Skeletal muscle satellite cell (primary cell): ENCODE results near the gene B4GALNT3.

ENCODE experiments used
- H3K27me3 ChIP-seq: 2 replicates; pipeline ENCODE4 v1.7.0; 2013; ENCODE audit warnings: low read length; ENCODE audit not compliant: control insufficient read depth, insufficient read depth
- H3K36me3 ChIP-seq: 2 replicates; pipeline ENCODE4 v1.7.0; 2013; ENCODE audit warnings: mild to moderate bottlenecking, control low read depth, low read length; ENCODE audit not compliant: insufficient read depth
- H3K4me1 ChIP-seq: 2 replicates; pipeline ENCODE4 v1.7.0; 2013; ENCODE audit warnings: low read length; ENCODE audit not compliant: control insufficient read depth, insufficient read depth
- H3K4me2 ChIP-seq: 2 replicates; pipeline ENCODE4 v1.7.0; 2013; ENCODE audit warnings: mild to moderate bottlenecking, low read length
- H3K4me3 ChIP-seq: 2 replicates; pipeline ENCODE4 v1.7.0; 2013; ENCODE audit warnings: low read length
- H3K9ac ChIP-seq: 2 replicates; pipeline ENCODE4 v1.7.0; 2013; ENCODE audit warnings: mild to moderate bottlenecking, low read depth, low read length, moderate library complexity
- H3K9me3 ChIP-seq: replicated peaks from 2 replicates; pipeline ENCODE4 v1.7.0; 2013; ENCODE audit warnings: mild to moderate bottlenecking, control low read depth, low read length

Gene B4GALNT3

DNA sequence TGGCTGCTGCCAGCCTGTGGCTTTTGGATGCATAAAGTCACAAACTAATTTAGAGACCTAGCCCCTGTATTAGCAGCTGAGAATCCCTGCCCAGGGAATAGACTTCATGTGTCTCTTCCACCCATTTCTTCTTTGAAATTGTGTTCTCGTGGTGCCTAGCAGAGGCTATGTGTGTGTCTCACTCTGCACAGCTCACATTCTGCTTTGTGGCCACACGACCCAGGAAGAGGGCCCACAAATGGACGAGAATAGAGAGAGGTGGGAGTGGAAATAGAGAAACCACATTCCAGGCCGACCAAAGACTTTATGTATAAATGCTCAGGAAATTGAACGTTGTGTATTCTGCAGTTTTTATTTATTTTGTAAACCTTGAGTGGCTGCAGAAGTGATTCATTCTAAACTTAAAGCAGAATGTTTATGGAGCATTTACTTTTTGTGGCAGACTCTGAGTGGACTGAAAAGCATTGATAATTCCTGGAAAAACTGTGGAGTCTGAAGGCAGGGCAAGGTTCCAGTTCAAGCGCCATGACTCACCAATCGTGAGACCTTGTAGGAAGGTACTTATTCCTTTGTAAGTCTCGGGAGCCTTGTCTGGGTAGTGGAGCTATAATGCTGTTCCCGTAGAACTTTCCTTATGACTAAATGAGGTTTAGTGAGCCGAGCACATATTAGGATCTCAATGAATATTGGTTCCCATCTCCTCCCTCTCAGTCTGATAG, 9.1 kb downstream of the B4GALNT3 start:
- Histone ChIP-seq H3K4me1 (peaks cover 6% of the 10 kb centered on the region), H3K36me3 (no peaks in the 10 kb centered on the region), H3K4me2 (no peak overlapping the region), H3K9ac (no peak overlapping the region), H3K27me3 (peaks cover 50% of the 10 kb centered on the region), H3K9me3 (no peaks in the 10 kb centered on the region), H3K4me3 (no peak overlapping the region)

DNA sequence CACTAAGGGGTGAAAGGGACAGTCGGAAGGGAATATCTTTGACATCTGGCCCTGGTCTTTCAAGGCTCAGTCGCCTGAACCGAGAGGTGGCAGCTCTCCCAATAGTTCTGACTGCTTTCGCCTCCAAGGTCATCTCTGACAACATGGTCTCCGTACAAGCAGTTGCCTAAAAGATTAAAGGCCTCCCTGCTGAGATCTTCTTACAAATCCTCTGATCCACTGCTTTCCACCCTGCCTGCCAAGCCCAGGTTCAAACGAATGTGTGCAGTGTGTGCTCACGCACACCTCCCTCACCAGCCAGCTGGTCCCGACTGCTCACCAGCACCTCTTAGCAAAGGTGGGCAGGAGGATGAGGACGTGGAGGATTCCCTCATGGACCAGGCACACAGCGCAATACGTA, 10.4 kb downstream of the B4GALNT3 start:
- Histone ChIP-seq H3K27me3 (peaks cover 44% of the 10 kb centered on the region), H3K4me3 (no peak overlapping the region), H3K9me3 (no peaks in the 10 kb centered on the region), H3K36me3 (no peaks in the 10 kb centered on the region), H3K4me2 (no peak overlapping the region), H3K4me1 (peaks cover 7% of the 10 kb centered on the region), H3K9ac (no peak overlapping the region)

DNA sequence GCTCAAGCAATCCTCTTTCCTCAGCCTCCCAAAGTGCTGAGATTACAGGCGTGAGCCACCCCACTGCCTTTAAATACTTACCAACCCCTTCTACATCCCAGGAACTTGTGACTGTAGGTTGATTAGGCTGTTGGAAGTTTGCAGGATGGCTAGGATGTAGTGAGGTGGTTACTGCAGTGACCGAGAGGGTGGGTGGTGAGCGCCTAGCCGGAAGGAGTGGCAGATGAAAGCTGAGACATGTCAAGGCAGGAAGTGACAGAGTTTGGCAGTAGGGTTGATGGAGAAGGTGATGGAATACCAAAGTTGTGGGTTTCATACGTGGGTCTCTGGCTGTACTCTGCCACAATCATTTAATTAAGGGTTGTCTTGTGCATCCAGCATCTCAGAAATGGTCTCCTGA, 13.5 kb downstream of the B4GALNT3 start:
- H3K36me3 ChIP-seq, result no peaks in the 10 kb centered on the region
- peaks cover 50% of the 10 kb centered on the region for H3K27me3 ChIP-seq
- no peaks in the 10 kb centered on the region for H3K9me3 ChIP-seq
- no peak overlapping the region for H3K9ac ChIP-seq
- peaks cover 7% of the 10 kb centered on the region for H3K4me1 ChIP-seq
- no peak overlapping the region for H3K4me2 ChIP-seq
- no peak overlapping the region for H3K4me3 ChIP-seq

GRCh38 chr12:473863-474577, 14.3 kb downstream of the B4GALNT3 start:
- Histone ChIP-seq H3K4me3 (no peak overlapping the region), H3K27me3 (peaks cover 49% of the 10 kb centered on the region), H3K4me1 (peaks cover 7% of the 10 kb centered on the region), H3K9me3 (no peaks in the 10 kb centered on the region), H3K4me2 (no peak overlapping the region), H3K9ac (no peak overlapping the region), H3K36me3 (no peaks in the 10 kb centered on the region)

DNA sequence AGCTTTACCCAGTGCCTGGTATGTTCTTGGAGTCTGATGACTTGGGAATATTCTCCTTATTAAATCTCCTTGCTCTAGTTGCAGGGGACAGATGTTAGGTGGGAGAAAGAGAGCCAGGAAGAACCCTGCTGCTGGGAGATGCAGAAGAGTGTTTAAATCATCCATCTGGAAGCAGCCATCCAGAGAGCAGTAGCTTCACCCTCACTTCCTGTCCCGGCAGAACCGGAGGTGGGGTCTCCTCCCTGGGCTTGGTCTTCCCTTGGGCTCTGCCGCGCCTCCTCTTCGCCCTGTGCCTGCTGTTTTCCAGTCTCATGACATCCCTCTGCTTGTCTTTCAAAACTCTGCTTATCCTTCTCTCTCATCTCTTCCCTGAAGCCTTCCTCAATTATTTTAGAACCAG, 15.5 kb downstream of the B4GALNT3 start:
- Histone ChIP-seq H3K9me3 (no peaks in the 10 kb centered on the region), H3K36me3 (no peaks in the 10 kb centered on the region), H3K27me3 (peaks cover 50% of the 10 kb centered on the region), H3K4me2 (no peak overlapping the region), H3K4me3 (no peak overlapping the region), H3K4me1 (peaks cover 8% of the 10 kb centered on the region), H3K9ac (no peak overlapping the region)

DNA sequence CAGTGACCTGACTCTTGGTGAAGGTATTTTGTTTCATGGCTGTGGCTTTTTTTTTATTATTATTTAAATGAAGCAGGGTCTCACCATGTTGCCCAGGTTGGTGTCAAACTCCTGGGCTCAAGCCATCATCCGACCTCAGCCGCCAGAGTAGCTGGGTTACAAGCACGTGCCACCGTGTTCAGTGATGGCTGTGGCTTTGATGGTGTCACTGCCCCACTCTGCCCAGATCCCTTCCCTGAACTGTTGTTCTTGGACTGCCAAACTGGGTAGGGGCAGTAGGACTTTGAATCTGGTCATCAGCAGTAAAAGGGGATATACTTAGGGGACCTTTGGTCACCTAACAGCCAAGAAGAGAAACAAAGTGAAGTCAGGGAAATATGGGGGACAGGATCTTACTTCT, 19.4 kb downstream of the B4GALNT3 start:
- H3K27me3 ChIP-seq, result peaks cover 59% of the 10 kb centered on the region
- H3K4me1 ChIP-seq, result peaks cover 18% of the 10 kb centered on the region
- H3K9ac ChIP-seq, result no peak overlapping the region
- no peaks in the 10 kb centered on the region for H3K36me3 ChIP-seq
- no peak overlapping the region for H3K4me2 ChIP-seq
- H3K9me3 ChIP-seq, result no peaks in the 10 kb centered on the region
- no peak overlapping the region for H3K4me3 ChIP-seq

DNA sequence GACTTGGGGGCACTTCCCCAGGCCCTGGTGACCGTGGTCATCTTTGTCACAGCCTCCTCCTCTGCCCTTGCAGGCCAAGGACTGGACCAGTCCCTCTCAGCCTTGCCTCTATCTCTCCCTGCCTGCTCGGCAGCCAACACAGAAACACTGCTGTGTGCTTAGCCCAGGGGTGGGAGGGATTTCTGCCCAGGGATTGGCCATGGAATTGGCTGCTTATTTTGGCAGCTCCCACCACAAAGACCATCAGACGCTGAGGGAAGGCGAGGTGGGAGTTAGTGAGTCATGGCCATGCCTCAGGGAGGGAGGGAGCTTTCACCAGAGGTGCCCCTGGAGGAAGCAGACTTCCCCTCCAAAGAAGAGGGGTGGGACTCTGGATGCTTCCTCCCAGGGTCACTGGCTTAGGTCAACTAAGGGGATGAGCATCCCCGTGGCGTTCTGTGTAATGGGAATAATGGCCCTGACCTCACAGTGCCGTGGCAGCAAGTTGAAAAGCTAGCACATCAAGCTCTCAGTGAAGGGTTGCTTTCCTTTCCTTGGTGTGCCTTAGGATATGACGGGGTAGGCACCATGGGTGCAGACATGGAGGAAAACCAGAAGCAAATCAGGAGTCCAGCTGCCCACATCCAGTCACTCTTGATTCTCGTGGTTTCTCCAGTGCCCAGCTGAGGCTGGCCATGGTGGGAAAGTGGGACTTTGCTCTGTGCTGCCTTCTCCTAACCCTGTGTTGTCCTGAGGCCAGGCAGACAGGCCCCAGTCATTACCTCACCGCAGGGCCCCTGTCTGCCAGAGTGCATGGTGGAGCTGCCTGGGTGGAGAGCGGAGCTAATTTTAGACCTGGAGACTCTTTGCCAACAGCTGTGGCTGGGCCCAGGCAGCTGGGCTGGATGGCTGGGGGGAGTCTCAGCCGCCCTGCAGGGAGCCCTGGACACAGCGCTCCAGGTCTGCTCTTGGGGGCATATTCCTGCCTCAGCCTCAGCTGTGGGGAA, 21.4 kb downstream of the B4GALNT3 start:
- no peaks in the 10 kb centered on the region for H3K9me3 ChIP-seq
- H3K27me3 ChIP-seq, result peaks cover 59% of the 10 kb centered on the region
- H3K4me2 ChIP-seq, result no peak overlapping the region
- peaks cover 17% of the 10 kb centered on the region for H3K4me1 ChIP-seq
- peak overlapping the region; percentile 1 for H3K9ac ChIP-seq
- H3K36me3 ChIP-seq, result no peaks in the 10 kb centered on the region
- H3K4me3 ChIP-seq, result no peak overlapping the region

DNA sequence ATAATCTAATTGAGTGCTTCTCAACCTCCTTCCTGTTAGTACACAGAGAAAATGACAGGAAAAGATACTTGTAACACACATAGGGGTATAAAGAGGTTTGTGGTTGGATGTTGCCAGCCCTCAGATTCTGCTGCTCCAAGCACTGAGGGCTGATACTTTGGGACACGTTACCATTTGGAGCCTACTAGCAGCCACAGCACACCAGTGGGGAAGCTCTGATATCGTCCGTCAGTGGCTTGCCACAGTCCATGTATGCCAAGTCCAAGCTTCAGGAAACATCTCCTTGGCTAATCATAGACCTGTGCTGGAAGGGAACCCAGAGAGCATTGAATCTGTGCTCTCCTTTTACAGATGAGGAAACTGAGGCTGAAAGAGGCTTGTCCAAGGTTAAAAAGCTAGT, 22.3 kb downstream of the B4GALNT3 start:
- peaks cover 61% of the 10 kb centered on the region for H3K27me3 ChIP-seq
- no peaks in the 10 kb centered on the region for H3K9me3 ChIP-seq
- H3K36me3 ChIP-seq, result no peaks in the 10 kb centered on the region
- H3K9ac ChIP-seq, result no peak overlapping the region
- H3K4me3 ChIP-seq, result no peak overlapping the region
- H3K4me2 ChIP-seq, result no peak overlapping the region
- H3K4me1 ChIP-seq, result peaks cover 17% of the 10 kb centered on the region

DNA sequence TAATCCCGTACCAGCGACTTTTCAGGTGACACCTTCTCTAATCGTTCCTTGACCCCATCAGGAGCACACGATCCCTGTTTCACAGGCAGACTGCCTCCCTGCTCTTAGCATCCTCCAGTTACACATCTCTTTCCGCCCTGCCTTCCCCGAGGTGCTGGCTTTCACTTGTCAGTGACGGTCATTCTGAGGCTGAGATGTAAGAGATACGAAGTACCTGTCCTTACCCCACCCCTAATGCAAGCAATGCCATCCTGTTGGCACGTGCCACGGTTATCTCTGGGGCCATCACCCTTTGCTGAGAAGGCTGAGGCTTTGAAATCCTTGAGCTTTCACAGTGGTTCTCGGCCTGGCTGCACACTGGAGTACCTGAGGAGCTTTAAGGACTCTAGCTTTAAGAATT, 24.4 kb downstream of the B4GALNT3 start:
- H3K9ac ChIP-seq, result no peak overlapping the region
- no peaks in the 10 kb centered on the region for H3K36me3 ChIP-seq
- no peak overlapping the region for H3K4me2 ChIP-seq
- no peak overlapping the region for H3K4me3 ChIP-seq
- peaks cover 47% of the 10 kb centered on the region for H3K27me3 ChIP-seq
- peaks cover 17% of the 10 kb centered on the region for H3K4me1 ChIP-seq
- H3K9me3 ChIP-seq, result no peaks in the 10 kb centered on the region

DNA sequence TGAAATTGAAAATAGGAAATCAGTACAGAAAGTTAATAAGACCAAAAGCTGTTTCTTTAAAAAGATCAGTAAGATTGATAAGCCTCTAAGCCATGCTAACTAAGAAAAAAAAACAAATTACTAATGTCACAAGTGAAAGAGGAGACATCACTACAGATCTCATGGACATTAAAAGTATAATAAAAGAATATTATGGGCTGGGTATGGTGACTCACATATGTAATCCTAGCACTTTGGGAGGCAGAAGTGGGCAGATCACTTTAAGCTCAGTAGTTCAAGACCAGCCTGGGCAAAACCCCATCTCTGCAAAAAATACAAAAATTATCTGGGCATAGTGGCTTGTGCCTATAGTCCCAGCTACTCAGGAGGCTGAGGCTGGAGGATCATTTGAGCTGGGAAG, 30.5 kb downstream of the B4GALNT3 start:
- H3K4me3 ChIP-seq, result no peak overlapping the region
- H3K4me1 ChIP-seq, result no peaks in the 10 kb centered on the region
- H3K4me2 ChIP-seq, result no peak overlapping the region

DNA sequence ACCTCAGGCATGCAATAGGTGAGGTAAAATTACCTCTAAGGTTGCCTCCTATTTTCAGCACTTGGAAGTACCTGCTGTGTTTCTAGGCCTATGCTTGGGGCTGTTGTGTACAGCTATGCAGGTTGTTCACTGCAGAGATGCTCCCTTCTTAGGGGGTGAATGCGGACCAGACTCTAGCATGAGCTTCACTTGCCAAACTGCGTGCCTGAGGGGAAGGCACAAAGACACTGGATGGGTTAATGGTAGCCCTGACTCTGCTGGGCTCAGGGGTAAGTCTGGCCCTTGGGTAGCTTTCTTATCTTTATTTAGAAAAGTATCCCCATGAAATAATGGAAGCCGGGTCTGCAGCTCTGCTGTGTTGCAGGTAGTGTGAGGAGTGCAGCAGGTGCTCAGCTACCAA, 35.7 kb downstream of the B4GALNT3 start:
- no peaks in the 10 kb centered on the region for H3K4me1 ChIP-seq
- peaks cover 32% of the 10 kb centered on the region for H3K27me3 ChIP-seq
- H3K9ac ChIP-seq, result no peak overlapping the region

More for the DNA sequence above, 30.5 kb downstream of the B4GALNT3 start:
- Histone ChIP-seq H3K27me3 (peaks cover 21% of the 10 kb centered on the region), H3K9ac (no peak overlapping the region), H3K9me3 (no peaks in the 10 kb centered on the region), H3K36me3 (no peaks in the 10 kb centered on the region)

More for the DNA sequence above, 35.7 kb downstream of the B4GALNT3 start:
- Histone ChIP-seq H3K4me3 (no peak overlapping the region), H3K9me3 (no peaks in the 10 kb centered on the region), H3K4me2 (no peak overlapping the region), H3K36me3 (no peaks in the 10 kb centered on the region)
